ENCODE measurements around the gene SPTB. TPM values are rescaled to one million over a fixed set of nuclear protein-coding genes. Genes with fewer than 3 reads are reported as not detected.

SPTB gene
- total RNA-seq, 1 experiment from 2014 or later: 2.3 TPM

GRCh38 chr14:64700894-64701293, 178.8 kb downstream of the SPTB start:
- peaks cover 14% of the 10 kb centered on the region; the same call in 1 of the 2 replicates for H3K4me1 ChIP-seq (ENCODE audit: insufficient read depth, low read length)
- no peak overlapping the region for H3K18ac ChIP-seq (ENCODE audit: insufficient read length, low read depth, low read length)
- peaks cover 7% of the 10 kb centered on the region; the same call in 1 of the 2 replicates for H3K27me3 Mint-ChIP-seq (ENCODE audit: low read depth)
- no peak overlapping the region for H3T11ph ChIP-seq (ENCODE audit: low read length)
- H3K14ac ChIP-seq (ENCODE audit: insufficient read depth, low read length): no peak overlapping the region
- no peaks in the 10 kb centered on the region for H3K79me1 ChIP-seq (ENCODE audit: insufficient read depth, low read depth, low read length, poor library complexity, severe bottlenecking)
- no peaks in the 10 kb centered on the region for H3K9me3 ChIP-seq (ENCODE audit: control insufficient read depth, low read depth, low read length)
- no peak for TF ChIP-seq CTCF (conservative IDR thresholded peaks at IDR 0.05)
- peak overlapping the region in 1 of 2 experiments; percentile 3; a peak in 1 of 5 replicates for H3K4me3 Mint-ChIP-seq
- WGBS (ENCODE audit: extremely low coverage, insufficient read length, low lambda C conversion rate): no CpG with 5 or more reads among the region's 4 CpGs
- H3K23ac ChIP-seq (ENCODE audit: insufficient read length, low read depth, low read length): no peak overlapping the region
- H3K4me2 ChIP-seq (ENCODE audit: insufficient read depth, insufficient read length, low read length): no peak overlapping the region
- H3K79me2 ChIP-seq (ENCODE audit: insufficient read depth, low read length): no peaks in the 10 kb centered on the region; the same call in 1 of the 2 replicates
- H3K56ac ChIP-seq (ENCODE audit: insufficient read length, low read depth, low read length): no peak overlapping the region
- no peak overlapping the region for H3K4ac ChIP-seq (ENCODE audit: low read depth, low read length)
- H3K27ac Mint-ChIP-seq: peak overlapping the region in 2 of 3 experiments; percentile 46 to 91; a peak in 5 of 7 replicates
- H4K8ac ChIP-seq (replicated peaks; ENCODE audit: insufficient read length, low read depth, low read length): no peak overlapping the region
- no peak overlapping the region for H3K9ac ChIP-seq (ENCODE audit: extremely low read depth, insufficient read length, low read length)
- H3K27ac ChIP-seq (ENCODE audit: insufficient read length, low read depth, low read length): no peak overlapping the region
- H3K9me3 Mint-ChIP-seq: peaks cover 0 to 3% of the 10 kb centered on the region in 2 experiments; a peak in 1 of 5 replicates
- H2AK5ac ChIP-seq (ENCODE audit: insufficient read length, low read length): no peak overlapping the region
- no peaks in the 10 kb centered on the region for H3K36me3 Mint-ChIP-seq (ENCODE audit: insufficient read depth in 1 of 3, low read depth in 3 of 3)
- no peak overlapping the region for H2BK120ac ChIP-seq (ENCODE audit: low read depth, low read length, poor library complexity, severe bottlenecking)
- H2AFZ ChIP-seq (ENCODE audit: low read length): no peak overlapping the region
- peaks cover 25% of the 10 kb centered on the region for H3K23me2 ChIP-seq (ENCODE audit: insufficient read length, low read depth, low read length, poor library complexity, severe bottlenecking)
- H2BK12ac ChIP-seq (ENCODE audit: insufficient read length, low read depth, low read length): no peak overlapping the region
- DNase-seq: no peak
- no peak overlapping the region for H4K5ac ChIP-seq (ENCODE audit: insufficient read length, low read depth, low read length)
- no peak overlapping the region for H2BK20ac ChIP-seq (ENCODE audit: low read depth, low read length, poor library complexity, severe bottlenecking)
- no peaks in the 10 kb centered on the region for H3K27me3 ChIP-seq (ENCODE audit: insufficient read depth, low read length)
- H2BK15ac ChIP-seq (ENCODE audit: low read depth, low read length): no peak overlapping the region
- peaks cover 57 to 65% of the 10 kb centered on the region in 2 experiments for H3K4me1 Mint-ChIP-seq
- H2BK5ac ChIP-seq (ENCODE audit: insufficient read length, low read length): no peak overlapping the region
- H4K20me1 ChIP-seq (ENCODE audit: control insufficient read depth, insufficient read depth, insufficient read length): no peaks in the 10 kb centered on the region
- no peak overlapping the region for H4K91ac ChIP-seq (ENCODE audit: insufficient read length, low read depth, low read length)
